ENCODE results near the gene MTG2.
"Not testable (repeated sequence)": the region's sequence is repeated elsewhere in the genome, so short reads cannot be mapped to it uniquely, and the experiment has no call there.

MTG2 gene

GRCh38 chr20:62146019-62146755 is 36.6 kb upstream of the MTG2 start:
- no peak for DNase-seq

- DNase-seq, result no peak
Measured at GRCh38 chr20:62147125-62147524, 35.7 kb upstream of the MTG2 start.

GRCh38 chr20:62147528-62147927 is 35.3 kb upstream of the MTG2 start:
- DNase-seq, result no peak

- DNase-seq, result not testable (repeated sequence)
Measured at GRCh38 chr20:62148383-62148782, 34.4 kb upstream of the MTG2 start.

- no peak for DNase-seq
Measured at GRCh38 chr20:62148908-62149314, 33.9 kb upstream of the MTG2 start.

GRCh38 chr20:62149532-62150309 is 33.1 kb upstream of the MTG2 start:
- no peak for DNase-seq

- no peak for DNase-seq
Measured at GRCh38 chr20:62150310-62150575, 32.6 kb upstream of the MTG2 start.

GRCh38 chr20:62151225-62151624 is 31.6 kb upstream of the MTG2 start:
- DNase-seq, result no peak

- DNase-seq, result no peak
Measured at GRCh38 chr20:62151835-62152364, 30.9 kb upstream of the MTG2 start.

GRCh38 chr20:62155428-62156253 is 27.2 kb upstream of the MTG2 start:
- no peak for DNase-seq

GRCh38 chr20:62156254-62156556 is 26.6 kb upstream of the MTG2 start:
- no peak for DNase-seq

- peak; percentile 87 for DNase-seq
Measured at GRCh38 chr20:62156592-62157386, 26.0 kb upstream of the MTG2 start.

GRCh38 chr20:62157387-62158087 is 25.3 kb upstream of the MTG2 start:
- no peak for DNase-seq

- DNase-seq, result no peak
Measured at GRCh38 chr20:62158088-62158400, 24.8 kb upstream of the MTG2 start.

GRCh38 chr20:62158541-62158940 is 24.3 kb upstream of the MTG2 start:
- no peak for DNase-seq

- no peak for DNase-seq
Measured at GRCh38 chr20:62159052-62159451, 23.8 kb upstream of the MTG2 start.

- DNase-seq, result peak; percentile 77
Measured at GRCh38 chr20:62159839-62160238, 23.0 kb upstream of the MTG2 start.

GRCh38 chr20:62160253-62160652 is 22.6 kb upstream of the MTG2 start:
- DNase-seq, result no peak

GRCh38 chr20:62160876-62161275 is 22.0 kb upstream of the MTG2 start:
- no peak for DNase-seq

- no peak for DNase-seq
Measured at GRCh38 chr20:62161347-62161746, 21.5 kb upstream of the MTG2 start.

GRCh38 chr20:62162765-62163484 is 19.9 kb upstream of the MTG2 start:
- no peak for DNase-seq

- DNase-seq, result no peak
Measured at GRCh38 chr20:62163485-62163865, 19.4 kb upstream of the MTG2 start.
